Cerebellar cortex (tissue), 1 donor: ENCODE results near the gene SPATA2.
"Not testable (repeated sequence)": the region's sequence is repeated elsewhere in the genome, so short reads cannot be mapped to it uniquely, and the experiment has no call there.

Experiments used
- DNase-seq: peaks from one replicate; pipeline ENCODE4 v3.0.0-alpha.2; 2015; ENCODE audit warnings: low spot score

The SPATA2 gene, protein sequence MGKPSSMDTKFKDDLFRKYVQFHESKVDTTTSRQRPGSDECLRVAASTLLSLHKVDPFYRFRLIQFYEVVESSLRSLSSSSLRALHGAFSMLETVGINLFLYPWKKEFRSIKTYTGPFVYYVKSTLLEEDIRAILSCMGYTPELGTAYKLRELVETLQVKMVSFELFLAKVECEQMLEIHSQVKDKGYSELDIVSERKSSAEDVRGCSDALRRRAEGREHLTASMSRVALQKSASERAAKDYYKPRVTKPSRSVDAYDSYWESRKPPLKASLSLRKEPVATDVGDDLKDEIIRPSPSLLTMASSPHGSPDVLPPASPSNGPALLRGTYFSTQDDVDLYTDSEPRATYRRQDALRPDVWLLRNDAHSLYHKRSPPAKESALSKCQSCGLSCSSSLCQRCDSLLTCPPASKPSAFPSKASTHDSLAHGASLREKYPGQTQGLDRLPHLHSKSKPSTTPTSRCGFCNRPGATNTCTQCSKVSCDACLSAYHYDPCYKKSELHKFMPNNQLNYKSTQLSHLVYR

DNA sequence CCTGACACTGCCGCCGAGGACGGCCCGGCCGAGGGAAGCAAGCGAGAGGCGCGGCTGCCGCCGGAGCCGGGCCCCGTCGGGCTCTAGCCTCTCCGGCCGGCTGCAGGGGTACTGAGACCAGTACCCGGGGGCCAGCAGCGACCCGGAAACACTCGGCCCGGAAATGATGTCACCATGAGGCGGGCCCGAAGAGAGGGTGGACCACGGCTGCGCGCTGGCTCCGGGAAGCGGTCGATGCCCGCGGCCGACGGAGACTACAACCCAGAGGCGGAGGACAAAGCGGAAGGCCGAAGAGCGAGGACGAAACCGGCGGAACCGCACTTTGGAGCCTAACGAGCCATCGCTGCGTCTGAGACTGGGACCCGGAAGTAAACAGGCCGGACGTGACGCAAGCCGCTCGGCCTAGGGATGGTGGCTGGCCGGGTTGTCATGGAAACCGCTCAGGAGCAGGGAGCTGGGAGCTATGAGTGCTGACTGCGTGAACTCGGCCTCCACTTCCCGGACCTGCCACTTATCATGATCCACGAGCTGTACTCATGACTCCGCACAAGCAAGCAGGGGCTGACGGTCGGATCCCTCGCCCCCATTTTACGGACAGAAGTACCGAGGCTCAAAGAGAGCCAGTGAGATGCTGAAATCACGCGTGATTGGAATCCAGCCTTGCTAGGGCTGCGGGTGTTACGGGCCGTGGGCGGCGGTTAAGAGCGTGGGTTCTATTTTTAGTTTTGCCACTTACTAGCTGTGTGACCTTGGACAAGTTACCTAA, at the start of gene SPATA2:
Gene SPATA2, minus strand, starts transcription at position 150 of the 766 bp plus-strand sequence. CDS start 7,039 bp downstream, outside the sequence.
- peak; percentile 97 for DNase-seq

DNA sequence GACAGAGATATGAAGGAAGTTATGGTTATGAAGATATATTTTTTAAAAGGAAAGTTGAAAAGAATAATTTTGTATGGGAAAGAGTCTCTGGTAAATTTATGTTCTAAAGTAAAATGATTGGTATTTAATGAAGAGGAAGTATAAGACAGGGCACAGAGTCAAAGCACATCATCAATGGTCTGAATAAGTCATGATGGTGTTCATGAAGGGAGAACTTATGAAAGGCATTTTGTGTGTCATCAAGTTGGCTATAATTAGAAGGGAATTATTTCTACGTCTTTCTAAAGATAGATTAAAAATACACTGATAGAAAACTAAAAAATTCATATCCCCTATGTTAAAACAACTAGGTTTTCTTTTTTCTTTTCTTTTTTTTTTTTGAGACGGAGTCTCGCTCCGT, 46.1 kb upstream of the SPATA2 start:
- DNase-seq: no peak

- DNase-seq: peak; percentile 84
These were observed 42.0 kb upstream of the SPATA2 start for GRCh38 chr20:49957089-49957938.

DNA sequence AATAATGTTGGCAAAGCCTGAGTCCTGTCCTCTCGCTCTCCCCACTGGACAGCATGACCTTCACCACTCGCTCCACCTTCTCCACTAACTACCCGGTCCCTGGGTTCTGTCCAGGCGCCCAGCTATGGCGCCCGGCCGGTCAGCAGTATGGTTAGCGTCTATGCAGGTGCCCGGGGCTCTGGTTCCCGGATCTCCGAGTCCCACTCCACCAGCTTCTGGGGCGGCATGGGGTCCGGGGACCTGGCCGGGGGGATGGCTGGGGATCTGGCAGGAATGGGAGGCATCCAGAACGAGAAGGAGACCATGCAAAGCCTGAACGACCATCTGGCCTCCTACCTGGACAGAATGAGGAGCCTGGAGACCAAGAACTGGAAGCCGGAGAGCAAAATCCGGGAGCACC, 41.4 kb upstream of the SPATA2 start:
- DNase-seq: no peak

DNA sequence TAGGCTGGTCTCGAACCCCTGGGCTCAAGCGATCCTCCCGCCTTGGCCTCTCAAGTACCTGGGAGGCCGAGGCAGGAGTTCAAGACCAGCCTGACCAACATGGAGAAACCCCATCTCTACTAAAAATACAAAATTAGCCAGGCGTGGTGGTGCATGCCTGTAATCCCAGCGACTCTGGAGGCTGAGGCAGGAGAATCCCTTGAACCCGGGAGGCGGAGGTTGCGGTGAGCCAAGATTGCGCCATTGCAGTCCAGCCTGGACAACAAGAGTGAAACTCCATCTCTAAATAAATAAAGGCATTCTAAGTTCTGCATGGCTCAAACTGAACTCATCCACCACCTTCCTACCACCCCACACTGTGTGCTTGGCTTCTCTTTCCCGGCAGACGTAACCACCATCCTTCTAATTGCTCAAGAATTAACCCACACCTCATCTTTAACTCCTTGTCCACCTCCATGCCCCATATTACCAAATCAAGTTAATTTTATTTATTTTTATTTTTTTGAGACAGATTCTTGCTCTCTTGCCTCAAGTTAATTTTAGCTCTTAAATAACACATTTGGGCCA, 40.6 kb upstream of the SPATA2 start:
- not testable (repeated sequence) for DNase-seq

GRCh38 chr20:49955167-49955566, 39.8 kb upstream of the SPATA2 start:
- DNase-seq: no peak

DNA sequence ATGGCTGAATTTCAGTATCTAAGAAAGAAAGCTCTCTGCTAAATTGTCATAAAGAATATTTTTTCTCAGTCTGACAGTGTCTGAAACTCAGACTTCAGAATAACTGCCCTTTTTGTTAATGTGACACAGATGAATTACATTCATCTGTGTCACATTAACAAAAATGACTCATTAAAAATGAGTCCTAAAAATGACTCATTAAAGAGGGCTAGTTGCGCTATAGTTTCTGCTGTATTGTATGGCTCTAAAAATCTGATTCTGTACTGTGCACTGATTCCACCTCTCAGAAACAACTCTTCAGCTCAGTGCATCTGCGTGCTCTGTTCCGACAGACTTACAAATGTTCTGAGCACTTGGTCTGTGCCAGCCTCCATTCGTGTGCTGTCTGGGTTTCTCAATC, 35.8 kb upstream of the SPATA2 start:
- DNase-seq: no peak

- DNase-seq: no peak
These were observed 33.6 kb upstream of the SPATA2 start for GRCh38 chr20:49948809-49949507.

DNA sequence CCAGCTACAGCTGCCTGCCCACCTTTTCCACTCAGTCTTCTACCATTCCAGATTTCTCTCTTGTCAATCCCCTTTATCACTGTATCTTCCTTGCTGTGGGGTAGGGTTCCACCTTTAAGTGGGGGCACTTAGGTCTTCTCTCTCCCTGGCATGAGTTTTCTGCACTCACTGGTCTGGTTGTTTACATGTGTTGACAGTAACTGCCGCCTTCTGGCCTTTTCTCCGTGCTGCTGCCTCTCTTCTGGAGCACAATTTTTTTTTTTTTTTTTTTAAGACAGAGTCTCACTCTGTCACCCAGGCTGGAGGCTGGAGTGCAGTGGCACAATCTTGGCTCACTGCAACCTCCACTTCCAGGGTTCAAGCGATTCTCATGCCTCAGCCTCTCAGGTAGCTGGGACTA, 32.8 kb upstream of the SPATA2 start:
- no peak for DNase-seq

DNA sequence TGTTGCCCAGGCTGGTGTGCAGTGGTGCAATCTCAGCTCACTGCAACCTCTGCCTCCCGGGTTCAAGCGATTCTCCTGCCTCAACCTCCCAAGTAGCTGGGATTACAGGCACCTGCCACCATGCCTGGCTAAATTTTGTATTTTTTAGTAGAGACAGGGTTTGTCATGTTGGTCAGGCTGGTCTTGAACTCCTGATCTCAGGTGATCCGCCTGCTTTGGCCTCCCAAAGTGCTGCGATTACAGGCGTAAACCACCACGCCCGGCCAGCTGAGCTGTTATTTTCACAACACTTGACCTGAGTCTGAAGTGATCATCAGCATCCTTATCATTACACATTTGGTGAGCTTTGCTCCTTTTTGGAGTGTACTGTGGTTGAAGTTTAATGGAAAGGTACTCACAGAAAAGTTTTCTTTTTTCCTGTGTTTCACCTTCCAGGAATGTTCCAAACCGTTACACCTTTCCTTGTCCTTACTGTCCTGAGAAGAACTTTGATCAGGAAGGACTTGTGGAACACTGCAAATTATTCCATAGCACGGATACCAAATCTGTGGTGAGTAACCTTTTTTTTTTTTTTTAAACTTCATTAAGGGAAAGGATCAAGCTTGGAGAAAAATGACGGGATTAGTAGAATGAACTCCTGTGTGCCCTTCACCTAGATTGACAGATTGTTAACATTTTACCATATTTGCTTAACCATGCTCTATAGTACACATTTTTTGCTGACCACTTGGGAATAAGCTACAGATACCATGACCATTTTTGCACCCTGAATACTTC, 30.6 kb upstream of the SPATA2 start:
- DNase-seq: no peak

- no peak for DNase-seq
These were observed 30.0 kb upstream of the SPATA2 start for GRCh38 chr20:49945306-49945700.

- no peak for DNase-seq
These were observed 27.6 kb upstream of the SPATA2 start for GRCh38 chr20:49942942-49943341.

- no peak for DNase-seq
These were observed 27.0 kb upstream of the SPATA2 start for GRCh38 chr20:49942303-49942702.

DNA sequence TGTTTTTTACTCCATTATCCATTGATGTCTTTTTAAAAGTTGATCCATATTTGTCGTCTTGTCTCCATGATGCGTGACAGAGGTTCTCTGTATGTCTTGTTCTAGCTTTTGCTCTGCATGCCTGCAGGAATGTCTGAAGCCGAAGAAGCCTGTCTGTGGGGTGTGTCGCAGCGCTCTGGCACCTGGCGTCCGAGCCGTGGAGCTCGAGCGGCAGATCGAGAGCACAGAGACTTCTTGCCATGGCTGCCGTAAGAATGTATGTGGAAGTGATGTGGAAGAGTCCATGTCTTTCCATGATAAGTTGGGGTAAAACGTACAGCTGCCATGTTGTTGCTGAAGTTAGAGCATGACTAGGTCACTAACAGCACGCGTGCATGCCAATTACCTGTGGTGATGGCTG, 26.1 kb upstream of the SPATA2 start:
- DNase-seq: no peak

DNA sequence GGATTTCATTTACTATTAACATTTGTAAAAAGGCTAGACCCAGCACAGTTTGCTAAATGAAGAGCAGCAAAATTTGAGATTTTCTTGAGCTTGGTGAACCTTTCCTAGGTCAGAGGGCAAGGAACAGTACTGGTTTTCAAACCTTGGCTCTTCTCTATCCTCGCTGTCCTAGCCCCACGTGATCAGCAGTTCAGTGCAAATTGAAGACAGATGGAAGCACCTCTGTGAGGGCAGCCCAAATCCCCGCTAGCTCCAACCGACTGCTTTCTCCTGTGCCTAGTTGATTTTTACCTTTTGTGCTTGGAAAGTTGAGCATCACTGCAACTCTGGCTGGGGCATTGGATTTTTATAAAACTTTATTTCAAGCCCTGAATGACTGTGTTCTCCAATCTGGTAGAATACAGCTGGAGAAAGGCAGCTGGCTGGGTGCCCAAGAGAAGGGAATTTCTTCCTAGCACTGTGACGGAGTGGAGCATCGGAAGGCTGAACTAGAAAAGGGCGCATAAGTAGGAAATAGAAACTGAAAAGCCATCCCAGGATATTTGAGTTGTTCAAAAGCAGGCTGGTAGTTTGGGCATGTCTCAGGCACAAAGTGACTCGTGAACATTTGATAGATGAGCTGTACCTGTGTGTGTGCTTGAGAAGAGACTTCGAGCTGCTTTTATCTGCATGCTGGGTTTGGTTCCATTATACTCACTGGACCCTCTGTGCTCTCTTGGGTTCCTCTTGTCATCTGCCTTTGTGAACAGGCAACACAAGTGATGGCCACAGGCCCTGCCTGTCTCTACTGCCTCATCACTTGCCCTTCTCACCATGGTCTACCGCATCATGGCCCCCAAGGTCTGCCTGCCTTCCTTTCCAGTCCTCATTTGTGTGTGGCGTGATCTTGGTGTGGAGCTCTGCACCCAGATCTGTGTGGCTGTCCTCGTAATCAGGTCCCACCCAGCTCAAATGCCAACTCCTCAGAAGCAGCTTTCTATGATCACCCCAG, 23.1 kb upstream of the SPATA2 start:
- DNase-seq: peak; percentile 69

DNA sequence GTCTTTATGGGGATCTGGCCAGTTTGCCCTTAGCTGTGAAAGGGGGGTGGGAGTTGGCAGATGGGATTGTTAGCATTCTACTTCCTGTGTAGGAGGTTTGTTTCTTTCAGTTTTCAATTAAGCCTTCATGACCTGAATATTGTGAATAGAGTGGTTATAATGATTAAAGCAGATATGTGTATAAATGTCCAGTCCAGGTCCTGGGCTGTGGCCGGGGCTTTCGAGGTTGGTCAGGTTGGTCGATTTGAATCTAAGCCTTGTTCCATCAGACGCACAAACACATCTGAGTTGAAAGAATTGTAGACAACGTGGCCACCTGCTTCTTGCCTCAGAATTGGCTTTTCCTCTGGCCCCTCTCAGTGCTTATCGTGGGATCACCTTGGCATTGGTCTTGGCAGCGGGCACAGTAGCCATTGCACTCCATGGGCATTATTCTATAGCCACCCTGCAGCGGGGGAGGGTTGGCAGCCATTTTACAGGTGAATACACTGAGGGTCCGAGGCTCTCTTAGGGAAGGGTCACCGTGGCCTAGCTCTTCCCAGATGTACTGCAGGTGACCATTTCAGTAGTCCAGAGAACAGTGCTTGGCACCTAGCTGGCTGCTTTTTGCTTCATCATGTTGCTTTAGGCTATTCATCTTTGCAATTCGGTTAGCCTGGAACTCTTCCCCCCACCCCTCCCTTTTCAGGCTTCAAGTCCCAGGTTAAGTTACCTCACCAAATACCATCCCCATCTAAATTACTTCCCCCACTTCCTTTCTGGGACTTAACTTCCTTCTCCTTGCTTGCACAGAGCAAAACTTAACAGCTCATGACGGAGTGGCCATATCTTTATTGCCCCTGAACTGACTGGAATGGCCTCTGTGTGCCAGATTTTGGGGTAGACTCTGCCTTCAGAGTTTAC, 21.9 kb upstream of the SPATA2 start:
- peak; percentile 26 for DNase-seq

DNA sequence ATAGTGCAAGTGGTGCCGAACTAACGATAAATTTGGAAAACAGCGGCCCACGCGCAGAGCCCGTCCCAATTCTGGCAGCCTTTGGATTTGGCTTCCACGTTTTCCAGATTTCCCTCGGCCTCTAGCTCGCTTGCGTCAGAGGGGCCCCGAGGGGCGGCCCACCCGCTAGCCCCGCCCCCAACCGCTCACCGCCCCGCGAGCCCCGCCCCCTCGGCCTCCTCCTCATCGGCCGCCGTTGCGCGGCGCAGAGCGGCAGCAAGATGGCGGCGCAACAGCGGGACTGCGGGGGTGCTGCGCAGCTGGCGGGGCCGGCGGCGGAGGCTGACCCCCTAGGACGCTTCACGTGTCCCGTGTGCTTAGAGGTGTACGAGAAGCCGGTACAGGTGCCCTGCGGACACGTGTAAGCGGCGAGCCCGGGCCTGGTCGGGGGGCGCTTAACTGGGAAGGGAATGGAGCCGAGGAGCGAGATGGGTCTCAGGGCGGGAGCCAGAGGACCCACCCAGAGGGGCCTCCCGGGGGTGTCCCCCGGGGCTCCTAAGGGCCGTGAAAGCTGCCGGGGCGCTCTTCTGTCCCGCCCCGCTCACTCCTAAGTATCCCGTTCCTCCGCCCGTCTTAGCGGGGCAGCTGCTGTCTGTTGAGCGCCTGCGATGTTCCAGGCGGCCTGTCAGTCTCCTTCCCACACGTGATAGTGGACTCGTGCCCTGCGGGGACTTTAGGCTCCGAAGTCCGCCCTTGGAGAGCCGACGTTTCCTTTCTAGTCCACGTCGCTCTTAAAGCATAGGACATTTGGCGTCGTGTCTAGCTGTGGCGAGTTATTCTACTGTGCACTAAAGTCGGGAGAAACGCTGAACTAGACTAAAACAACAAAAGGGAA, 21.1 kb upstream of the SPATA2 start, which contains the start of gene RNF114:
Gene RNF114, plus strand, starts transcription at position 245 of the 874 bp plus-strand sequence. Its CDS starts 16 bp downstream, at position 261.
- peak; percentile 92 for DNase-seq
